SU-DHL-6 (cell line): Measurements from ENCODE around the gene A3GALT2.
A peak's percentile ranks its signal among the peaks of the same experiment; 100 is the strongest.

ENCODE experiments used
- H2AFZ ChIP-seq: fragments of 200-600 bp; sonication (generic); 2 replicates; pipeline ENCODE4 v1.6.1; 2014; ENCODE audit warnings: low read depth, mild to moderate bottlenecking, moderate library complexity, mixed read lengths, antibody characterized with exemption, low read length; ENCODE audit not compliant: severe bottlenecking
- H3F3A ChIP-seq: fragments of 200-600 bp; shearing (Covaris generic); 2 replicates; pipeline ENCODE4 v1.6.0; 2016; ENCODE audit warnings: antibody characterized with exemption, mild to moderate bottlenecking; ENCODE audit not compliant: insufficient read depth
- H3K27ac ChIP-seq: fragments of 200-600 bp; sonication (generic); 2 replicates; pipeline ENCODE4 v1.5.1; 2016; ENCODE audit warnings: low read depth, mild to moderate bottlenecking, low read length, moderate library complexity, mixed read lengths
- H3K27me3 ChIP-seq: fragments of 200-600 bp; sonication (generic), shearing (Covaris generic); 2 replicates; pipeline ENCODE4 v1.6.0; 2014; ENCODE audit warnings: mild to moderate bottlenecking, low read length
- H3K36me3 ChIP-seq: fragments of 200-600 bp; sonication (generic); 2 replicates; pipeline ENCODE4 v1.6.1; 2014; ENCODE audit warnings: mild to moderate bottlenecking, low read length, mixed read lengths
- H3K4me2 ChIP-seq: fragments of 300-600, 200-600 bp; shearing (Covaris generic), sonication (generic); 2 replicates; pipeline ENCODE4 v1.6.0; 2014; ENCODE audit warnings: low read length, low read depth, mild to moderate bottlenecking; ENCODE audit not compliant: poor library complexity, severe bottlenecking
- H3K4me3 ChIP-seq: fragments of 200-600 bp; sonication (generic); 2 replicates; pipeline ENCODE4 v1.5.1; 2014; ENCODE audit warnings: antibody characterized with exemption, low read length, mild to moderate bottlenecking, mixed read lengths; ENCODE audit not compliant: insufficient read depth, poor library complexity, severe bottlenecking
- H3K79me2 ChIP-seq: fragments of 200-600 bp; sonication (generic); 2 replicates; pipeline ENCODE4 v1.6.1; 2014; ENCODE audit warnings: mild to moderate bottlenecking, low read length, moderate library complexity; ENCODE audit not compliant: insufficient read depth
- H3K9ac ChIP-seq: fragments of 200-600 bp; sonication (generic); 2 replicates; pipeline ENCODE4 v1.7.0; 2014; ENCODE audit warnings: mild to moderate bottlenecking, low read length
- H3K9me2 ChIP-seq: fragments of 200-600 bp; sonication (generic); replicated peaks from 2 replicates; pipeline ENCODE4 v1.6.1; 2014; ENCODE audit warnings: low read length; ENCODE audit not compliant: insufficient read depth
- H3K9me3 ChIP-seq: fragments of 200-600 bp; sonication (generic); 2 replicates; pipeline ENCODE4 v1.6.1; 2014; ENCODE audit warnings: low read length, mixed read lengths; ENCODE audit not compliant: insufficient read depth
- H4K20me1 ChIP-seq: fragments of 200-600 bp; sonication (generic); 2 replicates; pipeline ENCODE4 v1.6.1; 2014; ENCODE audit warnings: low read depth, mild to moderate bottlenecking, antibody characterized with exemption, low read length, moderate library complexity, mixed read lengths
- CTCF ChIP-seq: fragments of 200-600 bp; sonication (generic); IDR thresholded peaks from one replicate; pipeline ENCODE4 v1.5.1; 2017; ENCODE audit warnings: antibody characterized with exemption, mild to moderate bottlenecking, low read length, moderate library complexity; ENCODE audit not compliant: insufficient read depth, poor library complexity, severe bottlenecking
- EZH2phosphoT487 ChIP-seq: fragments of 200-600 bp; sonication (generic), shearing (Covaris generic); conservative IDR thresholded peaks from 2 replicates; pipeline ENCODE4 v1.6.1; 2018; ENCODE audit warnings: mild to moderate bottlenecking, antibody characterized with exemption, low read length, moderate library complexity, mixed read lengths

The A3GALT2 gene

DNA sequence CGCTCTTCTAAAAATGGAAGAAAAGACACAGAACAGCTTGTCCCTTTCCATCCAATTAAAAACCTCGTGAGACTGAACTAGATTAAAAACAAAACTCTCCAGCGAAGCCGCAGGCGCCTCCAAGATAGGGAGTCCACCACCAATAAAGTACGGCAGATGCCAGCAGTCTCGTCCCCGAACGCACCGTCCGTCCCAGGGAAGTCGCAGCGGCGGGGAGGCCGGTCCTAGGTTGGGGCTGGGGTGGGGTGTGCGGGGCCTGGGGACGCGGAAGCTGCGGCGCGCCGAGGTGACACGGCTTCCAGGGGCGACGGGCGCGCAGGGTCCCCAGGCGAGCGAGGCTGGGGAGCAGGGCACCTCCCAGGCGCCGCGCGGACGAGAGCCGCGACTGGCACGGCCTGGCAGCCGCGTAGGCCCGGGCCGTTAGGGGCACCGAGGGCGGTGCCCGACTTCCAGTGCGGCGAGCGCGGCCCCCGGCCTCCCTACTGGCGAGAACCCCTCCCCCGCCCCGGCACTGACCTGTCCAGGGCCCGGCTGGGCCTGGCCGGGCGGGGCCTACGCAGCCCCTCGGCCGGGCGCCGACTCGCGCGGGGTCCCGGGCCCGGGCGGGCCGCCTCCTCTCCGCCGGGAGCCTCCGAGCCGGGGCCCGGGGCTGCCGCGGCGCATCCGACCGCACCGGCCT is 28.3 kb upstream of the A3GALT2 start:
- H3K79me2 ChIP-seq = peaks cover 12% of the 10 kb centered on the region; the same call in 1 of the 2 replicates
- H3K9ac ChIP-seq = peak overlapping the region; percentile 62
- no peaks in the 10 kb centered on the region for H3K9me2 ChIP-seq
- no peak for TF ChIP-seq EZH2phosphoT487
- no peak for TF ChIP-seq CTCF
- no peak overlapping the region for H2AFZ ChIP-seq
- no peaks in the 10 kb centered on the region; the same call in 1 of the 2 replicates for H3F3A ChIP-seq
- no peak overlapping the region for H3K27ac ChIP-seq
- peak overlapping the region; percentile 75 for H3K4me2 ChIP-seq
- H3K36me3 ChIP-seq = no peaks in the 10 kb centered on the region
- no peaks in the 10 kb centered on the region for H3K27me3 ChIP-seq
- H3K4me3 ChIP-seq = peak overlapping the region; percentile 60
- H4K20me1 ChIP-seq = peaks cover 8% of the 10 kb centered on the region; the same call in 1 of the 2 replicates
- no peaks in the 10 kb centered on the region for H3K9me3 ChIP-seq

- no peaks in the 10 kb centered on the region for H3K27me3 ChIP-seq
- peaks cover 12% of the 10 kb centered on the region; the same call in 1 of the 2 replicates for H3K79me2 ChIP-seq
- TF ChIP-seq CTCF = no peak
- no peak for TF ChIP-seq EZH2phosphoT487
- H3K9me2 ChIP-seq = no peaks in the 10 kb centered on the region
- H2AFZ ChIP-seq = no peak overlapping the region
- H3F3A ChIP-seq = no peaks in the 10 kb centered on the region; the same call in 1 of the 2 replicates
- peaks cover 8% of the 10 kb centered on the region; the same call in 1 of the 2 replicates for H4K20me1 ChIP-seq
- peak overlapping the region; percentile 60 for H3K4me3 ChIP-seq
- no peaks in the 10 kb centered on the region for H3K9me3 ChIP-seq
- peak overlapping the region; percentile 62 for H3K9ac ChIP-seq
- H3K4me2 ChIP-seq = peak overlapping the region; percentile 75
- no peak overlapping the region for H3K27ac ChIP-seq
- H3K36me3 ChIP-seq = no peaks in the 10 kb centered on the region
Observed at GRCh38 chr1:33348676-33349080, 27.8 kb upstream of the A3GALT2 start.

- Histone ChIP-seq H3K4me2 (peak overlapping the region; percentile 75), H3K4me3 (no peak overlapping the region), H3K9me3 (no peaks in the 10 kb centered on the region), H3F3A (no peaks in the 10 kb centered on the region; the same call in 1 of the 2 replicates), H3K9ac (no peak overlapping the region), H3K79me2 (peaks cover 12% of the 10 kb centered on the region; the same call in 1 of the 2 replicates), H4K20me1 (peaks cover 8% of the 10 kb centered on the region; the same call in 1 of the 2 replicates), H3K36me3 (no peaks in the 10 kb centered on the region), H3K27ac (no peak overlapping the region), H3K9me2 (no peaks in the 10 kb centered on the region), H3K27me3 (no peaks in the 10 kb centered on the region), H2AFZ (no peak overlapping the region)
- no peak for TF ChIP-seq CTCF
- no peak for TF ChIP-seq EZH2phosphoT487
Observed at GRCh38 chr1:33348194-33348593, 27.3 kb upstream of the A3GALT2 start.
